H9 (cell line): ENCODE data around the gene TBRG1. TPM values are rescaled to one million over a fixed set of nuclear protein-coding genes. Genes with fewer than 3 reads are reported as not detected.

ENCODE experiments used
- DNase-seq: peaks from one replicate; pipeline ENCODE4 v3.0.0-alpha.2; 2017
- H2AFZ ChIP-seq: one replicate; pipeline ENCODE4 v1.6.1; 2013; ENCODE audit warnings: mild to moderate bottlenecking, low read length, control low read depth, moderate library complexity
- H2AK5ac ChIP-seq: 2 replicates; pipeline ENCODE4 v1.6.1; 2013; ENCODE audit warnings: low read length, control low read depth, mixed read lengths; ENCODE audit not compliant: insufficient read length
- H2BK120ac ChIP-seq: one replicate; pipeline ENCODE4 v1.6.1; 2013; ENCODE audit warnings: low read depth, mild to moderate bottlenecking, low read length, control low read depth, inconsistent platforms; ENCODE audit not compliant: poor library complexity, severe bottlenecking
- H2BK12ac ChIP-seq: 2 replicates; pipeline ENCODE4 v1.6.1; 2013; ENCODE audit warnings: low read length, control low read depth, mixed read lengths, low read depth; ENCODE audit not compliant: insufficient read length
- H2BK15ac ChIP-seq: 2 replicates; pipeline ENCODE4 v1.6.1; 2013; ENCODE audit warnings: low read depth, low read length, control low read depth
- H2BK20ac ChIP-seq: one replicate; pipeline ENCODE4 v1.6.1; 2013; ENCODE audit warnings: low read depth, mild to moderate bottlenecking, low read length, control low read depth, inconsistent platforms; ENCODE audit not compliant: poor library complexity, severe bottlenecking
- H2BK5ac ChIP-seq: 2 replicates; pipeline ENCODE4 v1.6.1; 2013; ENCODE audit warnings: low read length, control low read depth, mixed read lengths; ENCODE audit not compliant: insufficient read length
- H3K14ac ChIP-seq: 2 replicates; pipeline ENCODE4 v1.6.1; 2013; ENCODE audit warnings: low read length, control low read depth; ENCODE audit not compliant: insufficient read depth
- H3K18ac ChIP-seq: 2 replicates; pipeline ENCODE4 v1.6.1; 2013; ENCODE audit warnings: low read depth, mild to moderate bottlenecking, mixed read lengths, low read length, control low read depth; ENCODE audit not compliant: insufficient read length
- H3K23ac ChIP-seq: 2 replicates; pipeline ENCODE4 v1.6.1; 2013; ENCODE audit warnings: low read length, control low read depth, mixed read lengths, low read depth; ENCODE audit not compliant: insufficient read length
- H3K23me2 ChIP-seq: 2 replicates; pipeline ENCODE4 v1.6.1; 2013; ENCODE audit warnings: low read depth, mild to moderate bottlenecking, mixed read lengths, low read length, control low read depth; ENCODE audit not compliant: insufficient read length, poor library complexity, severe bottlenecking
- H3K27ac ChIP-seq: 2 replicates; pipeline ENCODE4 v1.5.1; 2013; ENCODE audit warnings: low read length, control low read depth, mixed read lengths, low read depth; ENCODE audit not compliant: insufficient read length
- H3K27me3 ChIP-seq: 2 replicates; pipeline ENCODE4 v1.6.1; 2013; ENCODE audit warnings: low read length, control low read depth, inconsistent platforms; ENCODE audit not compliant: insufficient read depth
- H3K4ac ChIP-seq: 2 replicates; pipeline ENCODE4 v1.6.1; 2013; ENCODE audit warnings: low read depth, mild to moderate bottlenecking, control low read depth, inconsistent platforms, low read length, moderate library complexity
- H3K4me1 ChIP-seq: 2 replicates; pipeline ENCODE4 v1.6.1; 2013; ENCODE audit warnings: low read length, control low read depth, inconsistent platforms; ENCODE audit not compliant: insufficient read depth
- H3K4me2 ChIP-seq: 2 replicates; pipeline ENCODE4 v1.6.1; 2013; ENCODE audit warnings: low read length, control low read depth, mixed read lengths; ENCODE audit not compliant: insufficient read length, insufficient read depth
- H3K56ac ChIP-seq: 2 replicates; pipeline ENCODE4 v1.6.1; 2013; ENCODE audit warnings: low read depth, mild to moderate bottlenecking, mixed read lengths, low read length, control low read depth; ENCODE audit not compliant: insufficient read length
- H3K79me1 ChIP-seq: 2 replicates; pipeline ENCODE4 v1.6.1; 2013; ENCODE audit warnings: low read depth, mild to moderate bottlenecking, moderate library complexity, low read length, control low read depth, inconsistent platforms; ENCODE audit not compliant: insufficient read depth, poor library complexity, severe bottlenecking
- H3K79me2 ChIP-seq: 2 replicates; pipeline ENCODE4 v1.6.1; 2013; ENCODE audit warnings: low read length, control low read depth, inconsistent platforms; ENCODE audit not compliant: insufficient read depth
- H3K9ac ChIP-seq: 2 replicates; pipeline ENCODE4 v1.6.1; 2013; ENCODE audit warnings: low read length, control low read depth, mixed read lengths; ENCODE audit not compliant: insufficient read length; ENCODE audit errors: extremely low read depth
- H3K9me3 ChIP-seq: one replicate; pipeline ENCODE4 v1.6.1; 2013; ENCODE audit warnings: low read depth, low read length, inconsistent platforms; ENCODE audit not compliant: control insufficient read depth
- H3T11ph ChIP-seq: one replicate; pipeline ENCODE4 v1.6.1; 2013; ENCODE audit warnings: mild to moderate bottlenecking, low read length, control low read depth, inconsistent platforms
- H4K20me1 ChIP-seq: one replicate; pipeline ENCODE4 v1.6.1; 2013; ENCODE audit not compliant: control insufficient read depth, insufficient read length, insufficient read depth
- H4K5ac ChIP-seq: 2 replicates; pipeline ENCODE4 v1.6.1; 2013; ENCODE audit warnings: low read depth, mild to moderate bottlenecking, mixed read lengths, low read length, control low read depth; ENCODE audit not compliant: insufficient read length
- H4K8ac ChIP-seq: replicated peaks from 2 replicates; pipeline ENCODE4 v1.6.1; 2013; ENCODE audit warnings: low read length, control low read depth, mixed read lengths, low read depth; ENCODE audit not compliant: insufficient read length
- H4K91ac ChIP-seq: 2 replicates; pipeline ENCODE4 v1.6.1; 2013; ENCODE audit warnings: low read depth, mild to moderate bottlenecking, moderate library complexity, mixed read lengths, low read length, control low read depth; ENCODE audit not compliant: insufficient read length
- H3K27ac Mint-ChIP-seq, 3 experiments: 2 replicates in 2 of 3; 3 replicates in 1 of 3; pipeline ENCODE4 v1.8.0; 2020 to 2021; ENCODE audit warnings: mixed read lengths in 3 of 3, mild to moderate bottlenecking in 1 of 3, moderate library complexity in 1 of 3
- H3K27me3 Mint-ChIP-seq: 2 replicates; pipeline ENCODE4 v1.8.0; 2021; ENCODE audit warnings: low read depth, mild to moderate bottlenecking, moderate library complexity, mixed read lengths
- H3K36me3 Mint-ChIP-seq, 3 experiments: 2 replicates in 2 of 3; 3 replicates in 1 of 3; pipeline ENCODE4 v1.8.0; 2020 to 2021; ENCODE audit warnings: low read depth in 3 of 3, mixed read lengths in 3 of 3; ENCODE audit not compliant: insufficient read depth in 1 of 3
- H3K4me1 Mint-ChIP-seq, 2 experiments: 2 replicates each; pipeline ENCODE4 v1.8.0; 2020; ENCODE audit warnings: mixed read lengths in 2 of 2
- H3K4me3 Mint-ChIP-seq, 2 experiments: 2 replicates in 1 of 2; 3 replicates in 1 of 2; pipeline ENCODE4 v1.8.0; 2020 to 2021; ENCODE audit warnings: mild to moderate bottlenecking in 2 of 2, mixed read lengths in 2 of 2, moderate library complexity in 1 of 2
- H3K9me3 Mint-ChIP-seq, 2 experiments: 2 replicates in 1 of 2; 3 replicates in 1 of 2; pipeline ENCODE4 v1.8.0; 2020; ENCODE audit warnings: mild to moderate bottlenecking in 2 of 2, mixed read lengths in 2 of 2, moderate library complexity in 1 of 2
- WGBS: extraction: QIAGEN DNeasy Blood & Tissue Kit; methylation state at CpG from one replicate; pipeline ENCODE4 v1.1.7; 2013; ENCODE audit warnings: missing lambda C conversion rate, low lambda C conversion rate, mixed read lengths; ENCODE audit not compliant: insufficient read length; ENCODE audit errors: extremely low coverage; 5-methylcytosine and 5-hydroxymethylcytosine counted together
- total RNA-seq: library from RNA; stranded (reverse); gene quantifications from 2 replicates; pipeline ENCODE4 v1.2.1, GENCODE V29; 2021
- TF ChIP-seq, protein P1 (sequence below): fragments of 200-600 bp; sonication (generic); conservative IDR thresholded peaks from 3 replicates; pipeline ENCODE4 v1.8.0; 2021; ENCODE audit warnings: antibody characterized with exemption, mild to moderate bottlenecking

The TBRG1 gene
- total RNA-seq, 1 experiment from 2014 or later, result 23.9 TPM

DNA sequence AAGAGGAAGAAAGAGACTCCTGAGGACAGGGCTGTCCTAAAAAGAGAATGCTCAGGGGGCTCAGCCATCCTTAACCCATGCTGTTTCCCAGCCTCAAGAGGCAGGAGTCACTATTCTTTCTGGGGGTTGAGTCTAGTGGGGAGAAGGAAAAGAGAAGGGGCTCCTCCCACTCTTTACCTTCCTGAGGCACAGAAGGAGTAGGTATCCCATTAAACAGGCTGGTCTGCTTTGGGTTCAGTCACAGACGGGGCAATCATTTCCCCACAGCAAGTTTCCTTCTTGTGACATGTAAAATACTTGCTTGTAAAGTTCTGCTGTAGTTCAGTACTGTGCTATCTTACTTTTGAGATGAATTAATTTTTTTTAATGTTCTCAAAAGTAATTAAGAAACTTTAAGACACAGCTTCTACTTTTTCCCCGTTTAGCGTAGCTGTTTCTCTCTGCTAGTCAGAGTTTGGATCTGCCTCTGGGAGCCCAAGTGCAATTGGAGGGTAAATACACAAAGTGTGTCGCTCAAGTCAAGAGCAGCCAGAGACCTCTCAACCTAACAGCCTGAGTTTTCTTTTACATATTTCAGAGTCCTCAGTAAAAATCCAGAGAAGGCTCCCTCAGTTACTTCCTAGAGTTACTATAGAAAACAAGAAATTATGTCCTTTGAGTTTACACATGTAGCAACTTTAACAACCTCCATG, 37.8 kb upstream of the TBRG1 start:
- no CpG with 5 or more reads among the region's 4 CpGs for WGBS
- TF ChIP-seq, protein P1, sequence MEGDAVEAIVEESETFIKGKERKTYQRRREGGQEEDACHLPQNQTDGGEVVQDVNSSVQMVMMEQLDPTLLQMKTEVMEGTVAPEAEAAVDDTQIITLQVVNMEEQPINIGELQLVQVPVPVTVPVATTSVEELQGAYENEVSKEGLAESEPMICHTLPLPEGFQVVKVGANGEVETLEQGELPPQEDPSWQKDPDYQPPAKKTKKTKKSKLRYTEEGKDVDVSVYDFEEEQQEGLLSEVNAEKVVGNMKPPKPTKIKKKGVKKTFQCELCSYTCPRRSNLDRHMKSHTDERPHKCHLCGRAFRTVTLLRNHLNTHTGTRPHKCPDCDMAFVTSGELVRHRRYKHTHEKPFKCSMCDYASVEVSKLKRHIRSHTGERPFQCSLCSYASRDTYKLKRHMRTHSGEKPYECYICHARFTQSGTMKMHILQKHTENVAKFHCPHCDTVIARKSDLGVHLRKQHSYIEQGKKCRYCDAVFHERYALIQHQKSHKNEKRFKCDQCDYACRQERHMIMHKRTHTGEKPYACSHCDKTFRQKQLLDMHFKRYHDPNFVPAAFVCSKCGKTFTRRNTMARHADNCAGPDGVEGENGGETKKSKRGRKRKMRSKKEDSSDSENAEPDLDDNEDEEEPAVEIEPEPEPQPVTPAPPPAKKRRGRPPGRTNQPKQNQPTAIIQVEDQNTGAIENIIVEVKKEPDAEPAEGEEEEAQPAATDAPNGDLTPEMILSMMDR, result no peak
- Histone ChIP-seq H3K56ac (no peak overlapping the region), H3K18ac (no peak overlapping the region), H3K4ac (no peak overlapping the region), H3T11ph (no peak overlapping the region), H2BK12ac (no peak overlapping the region), H4K5ac (no peak overlapping the region), H3K23ac (no peak overlapping the region), H3K23me2 (no peaks in the 10 kb centered on the region), H3K27me3 (no peaks in the 10 kb centered on the region), H3K9me3 (no peaks in the 10 kb centered on the region), H3K4me2 (no peak overlapping the region), H2BK5ac (no peak overlapping the region), H4K20me1 (no peaks in the 10 kb centered on the region), H2AFZ (no peak overlapping the region), H4K8ac (no peak overlapping the region), H3K4me1 (no peaks in the 10 kb centered on the region), H2BK20ac (no peak overlapping the region), H4K91ac (no peak overlapping the region), H2BK15ac (no peak overlapping the region), H3K9ac (no peak overlapping the region), H3K14ac (no peak overlapping the region), H3K79me2 (no peaks in the 10 kb centered on the region), H2AK5ac (no peak overlapping the region), H2BK120ac (no peak overlapping the region), H3K79me1 (no peaks in the 10 kb centered on the region), H3K27ac (no peak overlapping the region)
- Mint-ChIP-seq H3K9me3 (no peaks in the 10 kb centered on the region), H3K27ac (no peak overlapping the region), H3K4me1 (0 out of 4 replicates have a peak, but pooled peaks cover 0 to 3% of the 10 kb centered on the region in 2 experiments), H3K27me3 (no peaks in the 10 kb centered on the region), H3K36me3 (no peaks in the 10 kb centered on the region), H3K4me3 (no peak overlapping the region)
- DNase-seq, result no peak
